HepG2 (cell line): ENCODE results near the gene BSG. TPM values are rescaled to one million over a fixed set of nuclear protein-coding genes. Genes with fewer than 3 reads are reported as not detected.

Source experiments
- CHD2 ChIP-seq: IDR thresholded peaks from 2 replicates; pipeline ENCODE4 v1.6.1; 2011; ENCODE audit warnings: low read depth, low read length, improper control_type of control experiment
- CREM ChIP-seq, 2 experiments: sonication (generic) in 1 of 2; formaldehyde crosslinking in 1 of 2; IDR thresholded peaks; 2 replicates each; pipeline versions ENCODE4 v1.4.0 to v1.6.1; 2016 to 2020; ENCODE audit warnings: antibody characterized with exemption in 1 of 2, mild to moderate bottlenecking in 1 of 2, missing genetic modification reagents in 1 of 2
- DZIP1 ChIP-seq: sonication (generic); formaldehyde crosslinking; IDR thresholded peaks from 2 replicates; pipeline ENCODE4 v1.5.0; 2020; ENCODE audit warnings: mild to moderate bottlenecking, missing genetic modification reagents
- HNF1B ChIP-seq: sonication (generic); formaldehyde crosslinking; IDR thresholded peaks from 2 replicates; pipeline ENCODE4 v1.5.1; 2020; ENCODE audit warnings: mild to moderate bottlenecking, moderate library complexity, missing genetic modification reagents
- IRX3 ChIP-seq: sonication (generic); formaldehyde crosslinking; IDR thresholded peaks from 2 replicates; pipeline ENCODE4 v1.8.1; 2023; ENCODE audit warnings: mild to moderate bottlenecking, low read depth, missing genetic modification reagents, borderline replicate concordance
- KDM3A ChIP-seq: IDR thresholded peaks from 2 replicates; pipeline ENCODE4 v1.6.1; 2018; ENCODE audit warnings: low read depth, missing compliant biosample characterization
- MAFK ChIP-seq, 2 experiments: IDR thresholded peaks in 1 of 2; conservative IDR thresholded peaks in 1 of 2; 2 replicates each; pipeline ENCODE4 v1.6.1; 2011; ENCODE audit warnings: improper control_type of control experiment in 2 of 2, low read length in 2 of 2
- MED13 ChIP-seq: sonication (generic); formaldehyde crosslinking; IDR thresholded peaks from 2 replicates; pipeline ENCODE4 v1.5.0; 2020; ENCODE audit warnings: missing genetic modification reagents
- MEIS1 ChIP-seq: sonication (generic); formaldehyde crosslinking; IDR thresholded peaks from 2 replicates; pipeline ENCODE4 v1.9.0; 2021; ENCODE audit warnings: mild to moderate bottlenecking, missing genetic modification reagents, moderate library complexity, borderline replicate concordance
- MXD3 ChIP-seq: IDR thresholded peaks from 2 replicates; pipeline ENCODE4 v1.6.1; 2016; ENCODE audit warnings: mild to moderate bottlenecking, missing biosample characterization, missing genetic modification reagents
- NR2F1 ChIP-seq, 2 experiments: fragments of 450-650 bp in 1 of 2; formaldehyde crosslinking in 1 of 2; IDR thresholded peaks; 2 replicates each; pipeline versions ENCODE4 v1.5.0 to v1.6.1; 2016 to 2020; ENCODE audit warnings: mild to moderate bottlenecking in 1 of 2, missing compliant biosample characterization in 1 of 2, missing genetic modification reagents in 1 of 2, moderate library complexity in 1 of 2
- PHB2 ChIP-seq: fragments of 450-650 bp; IDR thresholded peaks from 2 replicates; pipeline ENCODE4 v1.6.1; 2018; ENCODE audit not compliant: partially characterized antibody
- SP4 ChIP-seq: sonication (generic); formaldehyde crosslinking; IDR thresholded peaks from 2 replicates; pipeline ENCODE4 v1.8.1; 2023; ENCODE audit warnings: mild to moderate bottlenecking, missing genetic modification reagents
- ZBTB14 ChIP-seq: sonication (generic); formaldehyde crosslinking; IDR thresholded peaks from 2 replicates; pipeline ENCODE4 v1.4.0; 2020; ENCODE audit warnings: missing genetic modification reagents
- ZFYVE20 ChIP-seq: sonication (generic); formaldehyde crosslinking; IDR thresholded peaks from 2 replicates; pipeline ENCODE4 v1.8.0; 2023; ENCODE audit warnings: low read depth, mild to moderate bottlenecking, moderate library complexity, missing genetic modification reagents, borderline replicate concordance
- ZGPAT ChIP-seq: IDR thresholded peaks from 2 replicates; pipeline ENCODE4 v1.6.1; 2016; ENCODE audit warnings: mild to moderate bottlenecking
- ZNF10 ChIP-seq: sonication (generic); formaldehyde crosslinking; IDR thresholded peaks from 2 replicates; pipeline ENCODE4 v1.4.0; 2020; ENCODE audit warnings: mild to moderate bottlenecking, low read depth, missing genetic modification reagents, borderline replicate concordance
- ZNF672 ChIP-seq: sonication (generic); formaldehyde crosslinking; IDR thresholded peaks from 2 replicates; pipeline ENCODE4 v1.8.1; 2022; ENCODE audit warnings: missing genetic modification reagents
- ZNF724P ChIP-seq: sonication (generic); formaldehyde crosslinking; IDR thresholded peaks from 2 replicates; pipeline ENCODE4 v1.8.0; 2022; ENCODE audit warnings: missing genetic modification reagents, borderline replicate concordance
- ZNF782 ChIP-seq: sonication (generic); formaldehyde crosslinking; IDR thresholded peaks from 2 replicates; pipeline ENCODE4 v1.4.0; 2020; ENCODE audit warnings: missing genetic modification reagents, mild to moderate bottlenecking, borderline replicate concordance
- ZNF878 ChIP-seq: sonication (generic); formaldehyde crosslinking; IDR thresholded peaks from 2 replicates; pipeline ENCODE4 v1.8.1; 2023; ENCODE audit warnings: mild to moderate bottlenecking, missing genetic modification reagents, moderate library complexity
- ZSCAN20 ChIP-seq: sonication (generic); formaldehyde crosslinking; IDR thresholded peaks from 2 replicates; pipeline ENCODE4 v1.4.0; 2020; ENCODE audit warnings: missing genetic modification reagents, mild to moderate bottlenecking, borderline replicate concordance
- polyA plus RNA-seq, 8 experiments: library from polyadenylated mRNA; depleted of rRNA in 3 of 8; stranded (reverse) in 7 of 8; unstranded in 1 of 8; fragments of >200 nt; fragmentation: Illumina TruSeq in 4 of 8; extraction: Trizol in 4 of 8; gene quantifications; 2 replicates each; pipeline versions ENCODE4 v1.2.1 to v1.2.3, GENCODE V29; 2011 to 2016; ENCODE audit warnings: low read depth in 4 of 8, missing spikeins in 1 of 8, mixed read lengths in 1 of 8; ENCODE audit not compliant: insufficient read depth in 1 of 8
- total RNA-seq, 5 experiments: library from RNA; depleted of rRNA; stranded (reverse); fragments of >200 nt; fragmentation: Illumina TruSeq; extraction: Trizol; gene quantifications; 2 replicates each; pipeline ENCODE4 v1.2.3, GENCODE V29; 2016; ENCODE audit warnings: low read depth in 1 of 5

The BSG gene
- total and polyA plus RNA-seq, 2 of the 13 experiments (the other 11 are each of a cell fraction or from before 2014, with no cell fraction given) = 309 to 754 TPM

- TF ChIP-seq IRX3 (CRISPR knock-in tag) (no peak), CREM (IDR thresholded peaks at IDR 0.05) (no peak), CREM (CRISPR knock-in tag; IDR thresholded peaks at IDR 0.05) (no peak), KDM3A (CRISPR knock-in tag) (peak; percentile 53; the same call in 1 of the 2 replicates), HNF1B (CRISPR knock-in tag) (no peak), ZNF672 (CRISPR knock-in tag) (no peak), ZBTB14 (CRISPR knock-in tag) (peak; percentile 97), ZFYVE20 (CRISPR knock-in tag) (no peak), NR2F1 (CRISPR knock-in tag; IDR thresholded peaks at IDR 0.05) (no peak), ZNF878 (peak; percentile 8; the same call in 1 of the 2 replicates), ZNF782 (CRISPR knock-in tag) (no peak), CHD2 (no peak), SP4 (peak; percentile 80; the same call in 1 of the 2 replicates), MAFK (conservative IDR thresholded peaks at IDR 0.05 in 1 of 2, IDR thresholded peaks at IDR 0.05 in 1 of 2; ENCODE audit: low read length in 2 of 2) (no peak), MED13 (CRISPR knock-in tag) (no peak), MEIS1 (CRISPR knock-in tag) (no peak), ZGPAT (0 out of 2 replicates have a peak, but pooled peaks have one; percentile 35), ZNF10 (CRISPR knock-in tag) (no peak), MXD3 (CRISPR knock-in tag) (peak; percentile 72), ZNF724P (CRISPR knock-in tag) (no peak), DZIP1 (CRISPR knock-in tag) (no peak), ZSCAN20 (CRISPR knock-in tag) (0 out of 2 replicates have a peak, but pooled peaks have one; percentile 55), PHB2 (no peak)
Observed at GRCh38 chr19:572140-572742, at the start of gene BSG (continued).
